NCI-H510A treated with DMSO at 0.1 percent for 48 hours (cell line): ENCODE measurements around the gene UHRF2.
"Not testable (repeated sequence)": the region's sequence is repeated elsewhere in the genome, so short reads cannot be mapped to it uniquely, and the experiment has no call there.

ENCODE experiments used
- DNase-seq: peaks from one replicate; lab custom pipeline; 2025; lab: John Stamatoyannopoulos, UW

The UHRF2 gene, protein sequence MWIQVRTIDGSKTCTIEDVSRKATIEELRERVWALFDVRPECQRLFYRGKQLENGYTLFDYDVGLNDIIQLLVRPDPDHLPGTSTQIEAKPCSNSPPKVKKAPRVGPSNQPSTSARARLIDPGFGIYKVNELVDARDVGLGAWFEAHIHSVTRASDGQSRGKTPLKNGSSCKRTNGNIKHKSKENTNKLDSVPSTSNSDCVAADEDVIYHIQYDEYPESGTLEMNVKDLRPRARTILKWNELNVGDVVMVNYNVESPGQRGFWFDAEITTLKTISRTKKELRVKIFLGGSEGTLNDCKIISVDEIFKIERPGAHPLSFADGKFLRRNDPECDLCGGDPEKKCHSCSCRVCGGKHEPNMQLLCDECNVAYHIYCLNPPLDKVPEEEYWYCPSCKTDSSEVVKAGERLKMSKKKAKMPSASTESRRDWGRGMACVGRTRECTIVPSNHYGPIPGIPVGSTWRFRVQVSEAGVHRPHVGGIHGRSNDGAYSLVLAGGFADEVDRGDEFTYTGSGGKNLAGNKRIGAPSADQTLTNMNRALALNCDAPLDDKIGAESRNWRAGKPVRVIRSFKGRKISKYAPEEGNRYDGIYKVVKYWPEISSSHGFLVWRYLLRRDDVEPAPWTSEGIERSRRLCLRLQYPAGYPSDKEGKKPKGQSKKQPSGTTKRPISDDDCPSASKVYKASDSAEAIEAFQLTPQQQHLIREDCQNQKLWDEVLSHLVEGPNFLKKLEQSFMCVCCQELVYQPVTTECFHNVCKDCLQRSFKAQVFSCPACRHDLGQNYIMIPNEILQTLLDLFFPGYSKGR

DNA sequence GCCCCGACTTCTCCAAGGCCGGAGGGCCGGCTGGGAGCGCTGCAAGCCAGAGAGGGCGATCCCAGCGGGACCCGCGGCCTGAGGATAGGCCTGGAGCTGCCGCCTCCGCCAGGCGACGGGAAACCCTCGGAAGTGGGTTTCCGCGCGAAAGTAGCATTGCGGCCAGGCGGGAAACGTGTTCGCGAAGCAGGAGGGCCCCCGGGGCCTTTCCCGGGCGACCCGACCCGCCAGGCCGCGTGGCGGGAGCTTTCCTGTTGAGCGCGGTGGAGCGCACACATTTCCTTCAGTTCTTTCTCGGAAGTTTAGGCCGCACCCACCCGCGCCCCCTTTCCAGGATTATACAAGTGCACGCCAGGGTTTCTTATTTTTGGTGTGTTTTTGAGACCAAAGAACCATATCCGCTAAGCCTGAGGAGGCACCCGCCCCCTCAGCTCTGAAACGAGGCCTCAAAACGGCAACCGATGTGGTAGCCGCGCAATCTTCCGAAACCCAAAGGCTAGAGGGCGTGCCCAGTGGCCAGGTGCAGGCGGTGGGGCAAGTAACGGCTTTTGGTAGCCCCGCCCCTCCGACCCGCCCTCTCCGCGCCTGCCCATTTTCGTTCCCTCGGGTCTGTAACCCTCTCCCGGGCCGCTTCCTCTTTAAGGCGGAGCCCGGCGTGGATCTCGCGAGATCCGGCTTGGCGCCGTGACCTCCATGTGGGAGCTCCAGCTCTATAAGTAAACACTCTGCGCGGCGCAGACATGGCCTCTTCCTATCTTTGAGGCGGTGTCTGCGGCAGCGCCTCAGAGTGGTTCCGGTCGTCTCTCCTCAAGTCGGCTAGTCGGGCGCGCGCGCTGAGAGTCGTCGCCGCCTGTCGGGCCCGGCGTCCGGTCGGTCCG lies at the start of gene UHRF2:
TSS of gene UHRF2 (plus strand) at position 713 of the 878 bp plus-strand sequence. CDS start 292 bp downstream, outside the sequence.
- peak; percentile 84 for DNase-seq

DNA sequence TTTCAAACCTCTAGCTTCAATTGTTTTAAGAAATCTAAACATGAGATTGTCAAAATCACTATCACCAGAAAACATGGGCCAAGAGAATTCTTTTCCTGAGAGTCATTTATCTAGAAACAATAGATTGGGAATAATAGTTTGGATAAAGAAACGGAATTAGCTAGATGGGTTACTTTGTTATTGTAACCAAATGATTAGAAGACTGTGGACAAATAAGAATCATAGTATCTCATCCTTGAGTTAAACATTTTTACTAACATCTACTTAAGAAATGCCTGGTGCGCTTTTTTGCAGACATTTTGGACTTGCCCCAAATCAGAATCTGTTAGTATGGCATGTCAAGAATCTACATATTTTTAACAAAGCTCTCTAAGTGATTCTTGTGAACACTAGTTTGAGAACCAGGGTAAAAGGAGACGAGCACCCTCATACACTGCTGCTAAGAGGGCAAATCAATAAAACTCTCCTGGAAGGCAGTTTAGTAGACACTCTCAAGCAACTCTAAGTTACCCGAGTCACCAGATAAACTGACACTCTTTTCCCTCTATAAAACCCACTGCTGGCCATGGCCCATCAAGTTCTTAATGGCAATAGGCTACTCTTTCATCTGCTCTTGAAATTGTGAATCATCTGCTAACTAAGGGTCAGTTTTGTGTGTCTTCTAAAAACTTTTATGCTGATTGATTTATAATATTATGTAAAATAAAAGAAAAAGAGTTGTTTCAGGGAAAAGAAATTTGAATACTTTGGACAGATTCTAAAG lies 45.7 kb upstream of the UHRF2 start:
- DNase-seq, result no peak

DNA sequence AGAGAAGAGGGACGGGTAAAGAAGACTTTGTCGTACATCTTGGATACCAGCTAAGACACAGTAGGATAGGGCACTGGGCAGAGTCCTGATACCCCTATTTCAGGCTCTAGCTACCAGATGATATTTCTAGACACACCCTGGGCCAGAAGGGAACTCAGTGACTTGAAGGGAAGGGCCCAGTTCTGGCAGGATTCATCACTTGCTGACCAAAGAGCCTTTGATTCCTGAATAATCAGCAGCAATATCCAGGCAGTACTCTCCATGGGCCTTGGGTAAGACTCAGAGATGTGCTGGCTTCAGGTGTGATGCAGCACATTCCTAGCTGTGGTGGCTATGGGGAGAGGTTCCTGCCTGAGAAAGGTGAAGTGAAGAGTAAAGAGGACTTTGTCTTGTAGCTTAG lies 44.2 kb upstream of the UHRF2 start:
- DNase-seq, result no peak

DNA sequence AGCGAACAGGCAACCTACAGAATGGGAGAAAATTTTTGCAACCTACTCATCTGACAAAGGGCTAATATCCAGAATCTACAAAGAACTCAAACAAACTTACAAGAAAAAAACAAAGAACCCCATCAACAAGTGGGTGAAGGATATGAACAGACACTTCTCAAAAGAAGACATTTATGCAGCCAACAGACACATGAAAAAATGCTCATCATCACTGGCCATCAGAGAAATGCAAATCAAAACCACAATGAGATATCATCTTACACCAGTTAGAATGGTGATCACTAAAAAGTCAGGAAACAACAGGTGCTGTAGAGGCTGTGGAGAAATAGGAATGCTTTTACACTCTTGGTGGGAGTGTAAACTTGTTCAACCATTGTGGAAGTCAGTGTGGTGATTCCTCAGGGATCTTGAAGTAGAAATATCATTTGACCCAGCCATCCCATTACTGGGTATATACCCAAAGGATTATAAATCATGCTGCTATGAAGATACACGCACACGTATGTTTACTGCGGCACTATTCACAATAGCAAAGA lies 31.5 kb upstream of the UHRF2 start:
- DNase-seq, result not testable (repeated sequence)

DNA sequence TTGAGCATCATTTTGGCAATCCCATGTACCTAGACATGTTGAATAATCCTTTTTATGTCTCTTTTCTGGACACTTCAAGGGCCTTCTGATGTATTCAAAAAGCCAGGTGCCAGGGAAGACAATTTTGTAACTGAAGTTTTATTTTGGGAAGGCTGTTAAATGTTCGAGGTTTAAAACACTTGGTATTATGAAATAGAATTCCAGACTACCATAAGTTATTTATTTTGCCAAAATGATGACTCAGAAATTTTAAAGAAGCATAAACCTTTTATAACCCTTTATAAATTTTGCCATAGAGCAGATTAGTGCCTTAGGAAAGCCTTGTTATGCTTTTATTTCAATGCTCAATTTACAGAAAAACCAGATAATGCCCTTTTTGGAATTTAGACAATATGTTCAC lies 30.3 kb upstream of the UHRF2 start:
- no peak for DNase-seq

DNA sequence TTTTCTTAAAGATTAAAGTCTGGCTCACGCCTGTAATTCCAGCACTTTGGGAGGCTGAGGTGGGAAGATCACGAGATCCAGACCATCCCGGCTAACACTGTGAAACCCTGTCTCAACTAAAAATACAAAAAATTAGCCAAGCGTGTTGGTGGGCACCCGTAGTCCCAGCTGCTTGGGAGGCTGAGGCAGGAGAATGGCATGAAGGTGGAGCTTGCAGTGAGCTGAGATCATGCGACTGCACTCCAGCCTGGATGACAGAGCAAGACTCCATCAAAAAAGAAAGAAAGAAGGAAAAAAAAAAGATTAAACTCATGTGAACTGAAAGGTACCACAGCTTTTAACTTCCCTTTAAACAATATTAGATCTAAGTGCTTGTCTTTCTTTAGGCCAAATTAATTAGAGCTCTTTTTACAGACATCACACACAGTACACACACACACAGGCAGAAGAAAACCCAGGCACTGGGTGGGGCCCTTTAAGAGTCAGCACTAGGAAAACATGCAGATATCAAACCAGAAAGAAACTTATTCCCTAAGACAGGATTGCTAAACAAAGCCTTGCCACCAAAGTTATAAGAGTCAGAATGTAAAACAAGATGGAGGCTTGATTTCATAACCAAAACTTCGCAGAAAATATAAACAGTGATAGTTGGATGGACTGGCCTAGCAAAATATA lies 29.3 kb upstream of the UHRF2 start:
- DNase-seq, result no peak

DNA sequence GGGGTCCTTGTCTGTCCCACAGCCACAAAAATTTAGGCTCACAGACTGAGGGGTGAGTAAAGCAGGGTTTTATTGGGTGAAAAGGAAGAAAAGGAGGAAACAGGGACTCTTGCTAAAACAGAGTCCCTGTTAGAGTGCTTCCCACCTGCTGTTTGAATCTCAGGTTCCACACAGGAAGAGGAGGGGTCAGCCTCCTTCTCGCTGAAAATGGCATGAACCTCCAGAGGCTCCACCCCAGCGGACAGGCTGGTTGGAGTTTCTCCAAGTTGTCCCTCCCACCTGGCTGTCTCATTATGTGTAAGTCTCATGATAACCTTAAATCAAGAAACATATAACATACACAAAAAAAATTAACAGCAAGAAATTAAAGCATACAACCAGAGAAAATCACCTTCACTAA lies 28.3 kb upstream of the UHRF2 start:
- DNase-seq, result no peak

DNA sequence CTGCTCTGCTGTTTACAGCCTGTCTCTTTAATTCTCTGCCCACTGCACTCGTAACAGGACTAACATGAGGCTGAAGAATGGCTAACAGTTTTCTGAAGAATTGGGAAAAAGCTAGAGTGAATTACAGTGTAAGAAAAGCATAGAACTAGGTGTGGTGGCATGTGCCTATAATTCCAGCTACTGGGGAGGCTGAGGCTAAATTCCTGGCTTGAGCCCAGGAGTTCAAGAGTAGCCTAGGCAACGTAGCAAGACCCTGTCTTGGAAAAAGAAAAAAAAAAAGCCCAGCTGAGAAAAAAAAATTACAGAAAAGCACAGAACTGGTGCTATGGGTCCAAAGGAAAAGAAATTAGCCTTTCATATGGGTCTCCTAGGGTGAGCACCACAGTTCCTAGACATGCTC lies 13.9 kb upstream of the UHRF2 start:
- DNase-seq, result no peak

DNA sequence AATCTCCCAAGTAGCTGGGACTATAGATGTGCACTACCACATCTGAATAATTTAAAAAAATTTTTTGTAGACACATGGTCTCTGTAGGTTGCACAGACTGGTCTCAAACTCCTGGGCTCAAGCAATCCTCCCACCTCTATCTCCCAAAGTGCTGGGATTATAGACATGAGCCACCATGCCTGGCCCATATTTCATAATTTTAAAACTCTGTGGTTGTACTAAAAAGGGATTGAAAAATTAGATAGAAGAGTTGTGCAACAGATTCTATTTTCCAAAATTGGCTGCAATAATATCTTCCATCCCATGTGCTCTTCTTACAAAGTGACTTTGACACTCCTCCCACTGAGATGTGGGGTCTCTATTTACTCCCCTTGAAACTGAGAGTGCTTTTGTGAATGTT lies 7.6 kb upstream of the UHRF2 start:
- DNase-seq, result no peak

DNA sequence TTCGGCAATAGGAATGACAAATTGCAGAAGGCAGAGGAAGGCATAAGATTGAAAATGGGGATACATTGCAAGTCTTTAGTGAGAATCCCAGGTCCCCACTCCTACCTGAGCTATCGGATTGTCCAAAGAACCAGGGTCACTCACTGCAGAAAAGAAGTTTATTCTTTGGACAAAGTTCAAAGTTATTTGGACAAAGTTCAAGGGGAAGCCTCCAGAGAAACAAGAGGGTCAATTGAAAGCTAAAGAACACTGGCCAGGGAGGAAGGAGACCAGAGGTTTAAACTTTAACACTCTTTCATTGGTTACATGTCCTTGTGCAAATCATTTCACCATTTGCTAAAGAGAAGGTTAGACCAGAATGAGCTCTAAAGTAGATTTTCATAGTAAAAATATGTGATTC lies 5.2 kb upstream of the UHRF2 start:
- DNase-seq, result no peak

DNA sequence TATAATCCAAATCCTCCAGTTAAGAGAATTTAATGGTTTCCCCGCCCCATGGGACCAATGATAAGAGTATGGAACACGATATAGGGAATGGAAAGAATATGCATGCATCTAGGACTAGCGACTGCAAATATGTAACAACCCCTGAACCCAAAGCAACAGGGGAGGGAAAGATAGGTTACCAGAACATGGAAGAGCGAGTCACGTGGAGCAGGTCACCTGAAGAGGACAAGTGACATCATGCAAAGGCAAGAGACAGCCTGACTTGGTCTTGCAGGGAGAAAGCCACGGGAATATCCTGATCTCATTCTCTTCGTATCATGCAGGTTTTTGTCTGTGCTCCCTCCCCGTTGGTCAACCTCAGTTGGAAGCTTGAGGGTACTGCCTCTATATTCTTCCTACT lies 4.7 kb upstream of the UHRF2 start:
- no peak for DNase-seq

DNA sequence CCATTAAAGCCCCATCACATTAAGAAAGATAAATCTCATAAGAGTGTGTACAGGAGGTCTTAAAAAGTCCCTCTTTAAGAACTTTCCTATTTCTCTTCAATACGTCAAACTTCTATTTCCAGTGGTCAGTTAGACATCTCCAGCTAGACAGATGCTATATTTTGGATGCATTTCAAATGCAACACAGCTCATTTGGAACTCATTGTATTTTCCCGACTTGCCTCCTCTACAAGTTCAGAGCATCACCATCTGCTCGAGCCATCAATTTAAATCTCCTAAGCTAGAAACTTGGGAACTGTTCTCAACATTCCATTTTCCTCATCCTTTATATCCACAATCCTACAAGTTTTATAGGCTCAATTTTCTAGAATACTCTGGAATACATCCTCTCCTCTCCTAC lies 3.2 kb upstream of the UHRF2 start:
- no peak for DNase-seq

DNA sequence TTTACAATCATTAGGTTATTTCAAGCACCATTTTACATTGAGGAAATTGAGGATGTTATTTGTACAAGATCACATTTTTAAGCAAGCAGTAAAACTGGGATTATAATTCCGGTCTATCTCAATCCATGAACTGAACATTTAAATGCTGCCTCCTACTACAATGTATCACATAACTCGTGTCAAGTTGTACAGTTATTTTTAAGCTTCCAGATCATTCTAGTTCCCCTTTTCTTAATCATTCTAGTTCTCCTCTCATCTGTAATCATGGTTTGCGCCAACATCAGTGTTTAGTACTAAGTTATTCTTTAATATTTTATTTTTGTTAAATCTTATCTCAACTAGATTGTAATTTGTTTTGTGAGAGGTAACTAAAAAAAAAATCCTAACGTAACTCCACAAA lies 2.4 kb upstream of the UHRF2 start:
- DNase-seq, result no peak

DNA sequence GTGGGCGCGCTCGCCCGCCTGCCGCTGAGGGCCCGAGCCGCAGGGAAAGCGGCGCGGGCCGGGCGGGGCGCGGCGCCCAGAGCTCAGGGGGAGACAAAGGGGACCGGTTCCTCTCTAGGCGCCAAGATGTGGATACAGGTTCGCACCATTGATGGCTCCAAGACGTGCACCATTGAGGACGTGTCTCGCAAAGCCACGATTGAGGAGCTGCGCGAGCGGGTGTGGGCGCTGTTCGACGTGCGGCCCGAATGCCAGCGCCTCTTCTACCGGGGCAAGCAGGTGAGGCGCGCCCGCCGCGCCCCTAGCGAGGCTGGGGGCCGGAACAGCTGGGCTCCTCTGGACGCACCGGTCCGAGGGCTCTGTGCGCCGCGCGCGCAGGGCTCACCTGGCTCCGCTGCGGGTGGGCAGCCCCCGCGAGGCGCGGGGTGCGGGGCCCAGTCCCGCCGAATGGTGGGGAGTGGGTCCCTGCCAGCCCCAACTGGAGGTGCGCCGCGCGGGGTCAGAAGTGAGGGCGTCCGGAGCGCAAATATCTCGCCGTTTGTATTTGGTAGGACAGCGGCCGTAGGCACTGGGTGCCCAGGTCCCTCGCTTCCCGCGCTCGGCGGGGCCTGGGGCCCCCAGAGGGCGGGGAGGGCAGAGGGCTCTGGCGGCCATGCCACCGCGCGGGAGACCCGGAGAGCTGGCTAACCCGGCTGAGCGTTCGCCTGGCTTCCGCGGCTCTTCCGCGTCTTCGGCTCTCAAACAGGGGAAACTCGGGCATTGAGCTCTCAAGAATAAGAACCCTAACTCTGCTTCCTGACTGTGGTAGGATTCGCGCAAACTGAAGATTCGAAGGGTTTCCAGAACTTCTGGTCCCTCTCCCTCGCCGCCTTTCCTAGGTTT lies 607 bp downstream of the UHRF2 start:
- peak; percentile 36 for DNase-seq

DNA sequence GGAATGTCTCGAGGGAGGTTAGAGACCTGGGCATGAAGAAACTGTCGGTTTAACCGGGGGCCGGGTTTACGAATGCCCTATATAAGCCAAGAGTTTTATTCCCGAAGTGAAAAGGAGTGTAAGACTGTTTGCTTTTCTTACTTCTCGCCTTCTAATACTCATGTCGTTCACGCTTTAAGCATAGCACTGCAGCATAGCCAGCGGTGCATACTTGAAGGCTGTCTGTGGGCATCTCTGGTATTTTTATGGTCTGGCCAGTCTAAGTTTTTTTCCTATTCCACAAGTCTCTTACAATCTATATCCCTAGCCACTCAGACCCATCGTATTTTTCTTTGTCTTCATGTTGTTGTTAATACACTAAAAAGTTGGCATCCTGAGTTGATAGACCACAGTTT lies 1.2 kb downstream of the UHRF2 start:
- peak; percentile 36 for DNase-seq

DNA sequence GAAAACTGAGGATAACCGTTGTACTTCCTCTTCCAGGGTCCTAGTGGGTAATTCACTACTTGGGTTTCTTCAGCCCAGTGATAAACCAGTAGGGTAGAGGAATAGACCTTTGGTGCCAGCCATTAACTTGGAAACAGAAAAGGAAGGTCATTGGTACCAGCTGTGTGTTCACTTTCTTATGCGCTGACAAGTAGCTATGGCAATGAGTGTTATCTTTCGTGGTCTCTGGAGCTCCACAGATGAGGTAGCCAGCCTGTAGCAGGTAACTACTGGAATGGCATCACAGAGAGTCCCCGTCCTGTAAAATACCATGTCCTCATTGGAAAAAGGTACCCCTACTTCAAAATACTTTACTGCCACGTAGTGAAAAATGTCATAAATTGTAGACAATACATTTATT lies 2.3 kb downstream of the UHRF2 start:
- DNase-seq, result no peak

DNA sequence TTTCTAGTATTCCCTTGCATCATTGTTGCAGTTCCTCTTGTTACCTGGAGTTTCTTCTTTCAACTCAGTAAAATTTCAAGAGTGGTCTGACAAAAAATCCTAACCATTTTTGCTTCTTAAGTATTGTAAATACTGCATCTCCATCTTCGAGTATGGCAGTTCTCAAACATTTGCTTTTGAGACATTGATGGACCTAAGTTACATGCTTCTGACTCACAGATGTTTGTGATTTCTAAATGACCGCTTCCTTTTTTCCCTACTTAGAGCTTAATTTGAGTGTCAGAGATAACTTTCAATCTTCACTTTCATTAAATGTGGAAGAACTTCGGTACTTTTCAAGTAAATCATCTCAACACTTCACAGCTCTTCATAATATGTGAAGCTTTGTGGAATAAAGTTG lies 4.2 kb downstream of the UHRF2 start:
- DNase-seq, result no peak

DNA sequence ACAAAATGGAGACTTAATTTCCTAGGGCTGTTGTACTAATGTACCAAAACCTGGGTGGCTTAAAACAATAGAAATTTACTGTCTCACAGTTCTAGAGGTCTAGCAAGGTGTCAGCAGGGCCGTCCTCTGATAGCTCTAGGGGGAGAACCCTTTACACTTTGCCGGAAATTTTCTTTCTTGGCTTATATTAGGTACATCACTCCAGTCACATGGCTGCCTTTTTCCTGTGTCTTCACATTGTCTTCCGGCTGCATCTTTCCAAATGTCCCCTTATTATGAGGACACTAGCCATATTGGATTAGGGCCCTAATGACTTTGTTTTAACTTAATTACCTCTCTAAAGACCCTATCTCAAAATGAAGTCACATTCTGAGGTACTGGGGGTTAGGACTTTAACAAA lies 5.8 kb downstream of the UHRF2 start:
- DNase-seq, result no peak

DNA sequence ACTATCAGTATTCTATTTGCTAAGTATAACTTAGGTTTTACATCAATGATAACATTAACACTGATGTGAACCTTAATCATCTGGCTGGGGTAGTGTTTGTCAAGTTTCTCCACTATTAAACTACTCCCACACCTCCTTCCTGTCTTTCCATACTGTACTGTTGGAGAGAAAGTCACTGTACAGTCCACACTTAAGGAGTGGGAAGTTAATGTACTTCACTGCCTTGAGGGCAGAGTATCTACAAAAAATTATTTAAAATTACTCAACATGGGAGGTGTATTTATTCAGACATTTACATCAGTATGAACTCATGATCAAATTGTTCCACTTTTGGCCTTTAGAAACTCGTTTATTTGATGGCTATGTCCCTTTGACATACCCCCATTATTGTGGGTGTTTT lies 11.9 kb downstream of the UHRF2 start:
- no peak for DNase-seq

DNA sequence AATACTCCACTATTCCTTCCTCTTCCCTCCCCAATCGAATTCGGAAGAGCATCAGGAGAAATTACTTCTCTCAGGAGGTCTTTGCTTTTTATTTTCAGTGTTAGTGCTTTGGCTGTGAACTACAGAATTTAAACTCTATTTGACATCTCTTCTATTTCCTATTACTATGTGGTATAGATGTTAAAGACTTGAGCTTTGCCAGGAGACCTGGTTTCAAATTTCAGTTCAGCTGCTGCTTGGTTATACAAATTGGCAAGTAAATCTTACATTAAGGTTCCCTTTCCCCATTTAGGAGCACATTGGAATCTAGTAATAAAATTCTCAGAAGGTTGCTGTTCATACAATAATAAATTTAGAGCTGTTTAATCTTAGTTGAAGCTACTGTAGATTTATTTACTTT lies 13.1 kb downstream of the UHRF2 start:
- no peak for DNase-seq
